BE2C (cell line): ENCODE measurements around the gene ROBO1.

ENCODE experiments used
- DNase-seq: peaks from one replicate; pipeline ENCODE4 v3.0.0-alpha.2; 2020
- H3K27me3 ChIP-seq: fragments of 250-450 bp; sonication (Bioruptor Pico); 2 replicates; pipeline ENCODE4 v1.5.1; 2020; ENCODE audit warnings: mild to moderate bottlenecking
- H3K36me3 ChIP-seq: fragments of 250-450 bp; sonication (Bioruptor Pico); 2 replicates; pipeline ENCODE4 v1.5.1; 2020; ENCODE audit warnings: mild to moderate bottlenecking
- H3K4me1 ChIP-seq: fragments of 250-450 bp; sonication (Bioruptor Pico); 2 replicates; pipeline ENCODE4 v1.5.1; 2020
- H3K4me3 ChIP-seq: 2 replicates; pipeline ENCODE4 v1.5.1; 2011; ENCODE audit warnings: low read depth, low read length
- H3K9me3 ChIP-seq: fragments of 250-450 bp; sonication (Bioruptor Pico); 2 replicates; pipeline ENCODE4 v1.5.1; 2020
- CTCF ChIP-seq: IDR thresholded peaks from 2 replicates; pipeline ENCODE4 v1.5.1; 2012; ENCODE audit warnings: mild to moderate bottlenecking, low read depth, low read length

Gene ROBO1

GRCh38 chr3:78855190-78855589 is 912.6 kb downstream of the ROBO1 start:
- H3K4me1 ChIP-seq = peaks cover 14% of the 10 kb centered on the region
- H3K4me3 ChIP-seq = no peak overlapping the region
- no peaks in the 10 kb centered on the region for H3K27me3 ChIP-seq
- H3K9me3 ChIP-seq = no peaks in the 10 kb centered on the region
- H3K36me3 ChIP-seq = no peaks in the 10 kb centered on the region
- no peak for DNase-seq
- no peak for TF ChIP-seq CTCF

DNA sequence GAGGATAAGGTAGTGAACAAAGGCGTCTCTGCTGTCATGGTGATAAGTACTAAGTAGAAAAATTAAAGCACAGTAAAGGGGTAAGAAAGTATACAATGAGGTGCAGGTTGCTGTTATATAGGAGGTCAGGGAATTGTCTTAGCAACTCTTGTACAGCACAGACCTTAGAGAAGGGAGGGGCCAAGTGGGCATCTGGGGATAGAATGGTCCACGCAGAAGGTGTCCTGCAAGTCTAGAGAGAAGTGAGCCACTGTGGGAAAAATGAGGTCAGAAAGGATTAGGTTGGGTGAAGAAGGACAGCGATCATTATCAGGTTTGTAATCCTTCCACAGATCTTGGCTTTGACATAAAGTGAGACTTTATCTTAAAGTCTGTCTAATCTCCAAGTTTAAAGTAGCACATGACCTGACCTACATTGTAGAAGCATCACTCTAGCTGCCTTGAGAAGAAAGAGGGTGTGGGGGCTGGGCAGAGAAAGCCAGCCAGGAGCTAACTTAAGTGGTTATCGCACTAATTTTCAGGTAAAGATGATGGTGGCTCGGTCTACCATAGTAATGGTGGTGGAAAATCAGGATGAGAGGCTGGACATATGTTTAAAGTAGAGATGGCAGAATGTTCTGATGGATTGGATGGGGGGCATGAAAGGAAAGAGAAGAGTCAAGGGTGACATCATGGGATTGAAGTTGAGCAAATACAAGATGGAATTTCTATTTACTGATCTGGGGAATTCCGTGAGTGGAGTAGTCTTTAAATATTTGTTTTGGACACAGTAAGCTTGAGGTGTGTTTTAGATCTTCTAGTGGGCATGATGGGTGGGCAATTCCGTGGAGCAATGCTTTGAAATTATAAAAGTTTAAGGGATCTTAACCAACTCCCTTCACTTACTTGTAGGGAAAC is 919.2 kb downstream of the ROBO1 start:
- Histone ChIP-seq H3K36me3 (no peaks in the 10 kb centered on the region), H3K4me3 (no peak overlapping the region), H3K9me3 (no peaks in the 10 kb centered on the region), H3K4me1 (peaks cover 5% of the 10 kb centered on the region; the same call in 1 of the 2 replicates), H3K27me3 (no peaks in the 10 kb centered on the region)
- no peak for DNase-seq
- no peak for TF ChIP-seq CTCF

- TF ChIP-seq CTCF = no peak
These were observed 920.2 kb downstream of the ROBO1 start for GRCh38 chr3:78847603-78848002.

DNA sequence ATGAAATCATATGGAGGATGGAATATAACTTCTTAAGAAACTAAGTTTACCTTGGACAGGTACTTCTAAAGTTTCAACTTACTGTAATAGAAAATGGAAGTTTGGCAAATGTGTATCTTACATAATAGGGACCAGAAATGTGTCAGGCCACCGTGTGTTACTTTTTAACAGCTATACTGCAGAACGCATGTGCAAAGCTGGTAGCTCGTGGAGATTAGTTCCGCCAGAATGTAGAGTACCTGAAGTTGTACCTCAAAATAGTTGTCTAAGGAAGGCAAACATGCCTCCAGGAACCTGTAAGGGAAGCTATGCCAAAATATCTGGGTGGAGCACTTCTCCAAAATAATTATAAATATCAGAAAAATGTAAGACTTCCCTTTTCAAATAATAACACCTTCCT is 920.6 kb downstream of the ROBO1 start:
- Histone ChIP-seq H3K27me3 (no peaks in the 10 kb centered on the region), H3K4me1 (peaks cover 5% of the 10 kb centered on the region; the same call in 1 of the 2 replicates), H3K4me3 (no peak overlapping the region), H3K36me3 (no peaks in the 10 kb centered on the region), H3K9me3 (no peaks in the 10 kb centered on the region)
- no peak for DNase-seq
- no peak for TF ChIP-seq CTCF

More at GRCh38 chr3:78847603-78848002, 920.2 kb downstream of the ROBO1 start:
- DNase-seq = no peak
- no peaks in the 10 kb centered on the region for H3K36me3 ChIP-seq
- H3K4me1 ChIP-seq = peaks cover 5% of the 10 kb centered on the region; the same call in 1 of the 2 replicates
- H3K4me3 ChIP-seq = no peak overlapping the region
- H3K27me3 ChIP-seq = no peaks in the 10 kb centered on the region
- no peaks in the 10 kb centered on the region for H3K9me3 ChIP-seq

DNA sequence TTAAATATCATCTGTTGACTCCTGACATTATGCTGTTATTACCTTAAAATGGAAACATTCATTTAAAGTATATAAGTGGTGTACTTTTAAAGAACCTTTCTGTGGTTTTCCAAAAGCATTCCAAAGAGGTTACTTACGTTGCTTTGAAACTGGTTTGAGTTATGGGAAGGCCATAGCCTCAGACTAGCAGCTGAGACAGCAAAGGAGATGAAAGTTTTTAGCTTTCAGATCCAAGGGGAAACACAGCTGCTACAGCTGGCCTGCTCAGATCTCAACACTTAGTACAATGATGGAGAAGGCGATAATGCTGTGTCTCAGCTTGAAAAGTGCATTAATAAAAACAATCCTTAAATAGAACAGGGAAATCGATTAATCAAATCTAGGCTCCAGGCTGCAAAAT is 921.1 kb downstream of the ROBO1 start:
- Histone ChIP-seq H3K9me3 (no peaks in the 10 kb centered on the region), H3K36me3 (no peaks in the 10 kb centered on the region), H3K4me3 (no peak overlapping the region), H3K27me3 (no peaks in the 10 kb centered on the region), H3K4me1 (peaks cover 5% of the 10 kb centered on the region; the same call in 1 of the 2 replicates)
- TF ChIP-seq CTCF = no peak
- DNase-seq = no peak

DNA sequence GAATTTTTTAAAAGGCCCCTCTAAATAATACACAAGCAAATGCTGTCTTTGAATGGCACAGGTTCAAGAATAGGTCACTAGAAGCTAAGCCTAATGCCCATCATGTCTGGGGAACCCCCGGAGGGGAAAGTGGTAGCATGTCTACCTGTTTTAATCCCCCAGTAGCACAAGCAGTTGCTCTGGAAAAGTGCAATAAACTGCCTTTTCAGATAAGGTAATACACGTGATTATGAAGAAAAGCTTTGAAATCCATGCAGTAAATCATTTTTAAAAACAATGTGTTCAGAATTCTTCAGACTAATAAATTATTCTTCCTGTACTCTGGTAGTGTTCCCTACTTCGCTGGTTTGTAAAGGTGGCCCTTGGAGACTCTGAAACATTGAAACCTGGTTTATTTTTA is 922.2 kb downstream of the ROBO1 start:
- H3K9me3 ChIP-seq = no peaks in the 10 kb centered on the region
- no peaks in the 10 kb centered on the region for H3K36me3 ChIP-seq
- H3K4me1 ChIP-seq = peaks cover 5% of the 10 kb centered on the region; the same call in 1 of the 2 replicates
- H3K4me3 ChIP-seq = no peak overlapping the region
- no peaks in the 10 kb centered on the region for H3K27me3 ChIP-seq
- TF ChIP-seq CTCF = no peak
- no peak for DNase-seq
